Stimulated activated CD4-positive, alpha-beta T cell treated with anti-CD3 and anti-CD28 coated beads, Interleukin-12 subunit alpha, Interleukin-12 subunit beta, amount 100 ng/mL, for 24 hours (primary cell): ENCODE results near the gene TMOD1.
"Not testable (repeated sequence)": the region's sequence is repeated elsewhere in the genome, so short reads cannot be mapped to it uniquely, and the experiment has no call there.

ENCODE experiments used
- DNase-seq, 2 experiments: peaks; one replicate each; pipeline ENCODE4 v3.0.0-alpha.2; 2020; ENCODE audit warnings: low read depth in 2 of 2

Gene TMOD1

GRCh38 chr9:97498846-97499245 lies 2.6 kb upstream of the TMOD1 start:
- DNase-seq, result not testable (repeated sequence)

GRCh38 chr9:97500263-97500662 lies 1.2 kb upstream of the TMOD1 start:
- DNase-seq, result no peak

- DNase-seq, result no peak
These were observed 695 bp upstream of the TMOD1 start for GRCh38 chr9:97500765-97501176.

- DNase-seq, result no peak
These were observed 431 bp downstream of the TMOD1 start for GRCh38 chr9:97501972-97502221.

- peak in 1 of 2 experiments; percentile 2 for DNase-seq
These were observed 937 bp downstream of the TMOD1 start for GRCh38 chr9:97502222-97502983.

DNA sequence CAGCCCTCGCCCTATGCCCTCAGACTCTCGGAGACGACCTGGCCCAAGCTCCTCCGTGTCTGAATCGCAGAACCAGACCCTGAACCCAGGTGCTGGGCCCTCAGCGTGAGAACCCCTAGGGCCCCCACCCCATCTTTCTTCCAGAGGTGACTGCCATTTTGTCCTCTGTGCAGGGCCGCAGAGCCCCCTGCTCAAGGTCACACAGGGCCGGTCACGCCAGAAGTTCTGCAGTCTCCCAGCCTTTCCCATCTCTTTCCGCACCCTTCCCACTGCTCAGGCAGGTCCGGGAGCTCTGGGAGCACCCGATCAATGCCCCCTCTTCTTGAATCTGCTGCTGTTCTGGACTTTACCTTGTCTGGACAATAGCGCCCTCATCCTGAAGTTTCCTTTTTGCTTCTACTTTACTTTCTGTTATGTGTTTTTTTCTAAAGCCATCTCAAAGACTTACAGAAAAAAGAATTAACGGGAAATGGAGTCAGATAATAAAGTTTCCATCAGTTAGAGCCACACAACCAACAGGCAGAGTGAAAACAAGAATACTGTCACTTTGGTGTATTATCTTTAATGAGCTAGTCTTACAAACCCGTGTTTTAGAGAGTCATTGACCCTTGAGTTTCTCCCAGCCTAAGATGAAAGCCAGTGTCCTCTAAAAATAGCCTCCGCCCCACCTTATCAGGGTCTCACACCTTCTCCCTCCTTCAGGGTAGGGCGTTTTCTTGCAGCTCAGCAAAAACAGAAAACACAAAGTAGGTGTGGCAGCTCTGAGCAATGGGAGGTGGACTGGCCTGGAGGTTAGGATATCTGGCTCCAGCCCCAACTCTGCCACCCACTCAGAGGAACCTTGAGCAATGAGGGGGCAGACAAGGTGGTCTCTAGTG lies 1.8 kb downstream of the TMOD1 start:
- DNase-seq, result no peak

GRCh38 chr9:97503862-97504210 lies 2.4 kb downstream of the TMOD1 start:
- DNase-seq, result no peak

DNA sequence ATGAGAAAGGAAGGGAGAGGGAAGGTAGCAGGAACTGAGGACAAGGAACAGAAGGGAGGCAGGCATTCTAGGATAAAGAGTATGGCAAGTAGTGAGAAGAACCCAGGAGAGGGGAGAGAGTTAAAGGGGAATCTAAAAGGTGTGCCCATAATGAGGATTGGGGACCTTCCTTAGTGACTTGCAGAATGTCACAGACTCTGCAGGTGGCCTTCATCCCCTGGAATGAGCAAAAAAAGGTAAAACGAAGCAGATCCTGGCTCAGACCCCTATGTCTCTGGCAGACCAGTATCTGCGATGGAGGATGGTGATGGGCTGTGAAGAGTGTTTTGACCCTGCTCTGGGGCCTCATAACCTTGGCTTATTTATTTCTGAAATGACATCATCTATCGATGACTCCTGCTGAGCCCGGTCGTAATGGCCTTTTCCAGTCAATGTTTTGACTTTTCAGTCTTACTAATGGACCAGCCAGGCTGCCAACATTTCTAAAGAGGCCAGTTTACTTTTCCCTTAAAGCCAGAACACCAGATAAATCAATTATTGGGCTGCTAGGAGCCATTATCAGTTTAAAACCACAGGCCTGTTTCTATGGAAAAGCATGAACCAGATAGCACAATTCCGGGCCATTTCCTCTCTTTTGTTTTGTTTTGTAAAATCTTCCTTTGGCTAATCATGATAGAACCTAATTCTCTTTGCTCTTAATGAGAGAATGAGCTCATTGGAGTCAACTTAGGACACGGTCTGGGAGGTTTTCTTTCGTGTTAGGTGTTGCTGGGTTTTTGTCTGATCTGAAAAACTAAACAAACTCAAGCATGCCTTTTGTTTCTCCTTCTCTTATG lies 3.1 kb downstream of the TMOD1 start:
- DNase-seq, result no peak

- DNase-seq, result no peak
These were observed 4.4 kb downstream of the TMOD1 start for GRCh38 chr9:97505845-97506244.

- DNase-seq, result no peak
These were observed 4.8 kb downstream of the TMOD1 start for GRCh38 chr9:97506306-97506705.

- DNase-seq, result no peak
These were observed 5.3 kb downstream of the TMOD1 start for GRCh38 chr9:97506787-97507186.

DNA sequence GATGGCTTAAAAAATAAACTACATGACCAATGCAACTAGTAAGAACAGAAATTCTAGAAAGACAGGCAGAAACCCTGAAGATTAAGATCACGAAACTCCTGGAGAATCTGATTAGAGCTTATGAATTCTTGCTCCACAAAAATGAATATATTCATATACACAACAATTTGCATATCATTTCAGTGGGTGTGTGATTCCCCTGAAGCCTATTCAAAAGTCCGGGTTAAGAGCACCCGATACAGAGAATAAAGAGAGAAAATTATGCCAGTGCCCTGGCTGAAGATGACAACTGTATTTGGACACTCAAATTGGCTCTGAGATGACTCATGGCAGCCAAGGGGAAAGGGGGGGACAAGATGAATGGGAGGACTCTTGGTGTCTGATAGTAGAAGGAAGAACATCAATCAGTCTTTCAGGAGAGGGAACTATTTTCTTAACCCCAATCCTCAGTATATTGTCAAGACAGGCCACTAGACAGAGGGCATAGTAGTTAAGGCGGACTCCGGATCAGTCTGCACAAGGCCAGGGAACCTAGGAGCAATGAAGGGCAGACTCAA lies 6.0 kb downstream of the TMOD1 start:
- DNase-seq, result no peak

DNA sequence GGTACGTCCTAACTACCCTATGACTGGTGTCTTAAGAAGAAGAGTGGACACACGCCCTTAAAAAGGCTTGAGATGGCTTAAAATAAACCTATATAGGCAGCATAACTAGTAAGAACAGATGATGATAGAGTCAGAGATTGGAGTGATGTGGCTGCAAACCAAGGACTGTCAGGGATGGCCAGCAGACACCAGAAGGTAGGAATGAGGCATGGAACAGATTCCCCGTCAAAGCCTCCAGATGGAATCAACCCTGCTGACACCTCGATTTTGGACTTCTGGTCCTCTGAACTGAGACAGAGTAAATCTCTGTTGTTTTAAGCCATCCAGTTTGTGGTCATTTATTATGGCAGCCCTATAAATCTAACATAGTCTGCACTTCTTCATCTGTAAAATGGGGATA lies 7.4 kb downstream of the TMOD1 start:
- DNase-seq, result no peak

DNA sequence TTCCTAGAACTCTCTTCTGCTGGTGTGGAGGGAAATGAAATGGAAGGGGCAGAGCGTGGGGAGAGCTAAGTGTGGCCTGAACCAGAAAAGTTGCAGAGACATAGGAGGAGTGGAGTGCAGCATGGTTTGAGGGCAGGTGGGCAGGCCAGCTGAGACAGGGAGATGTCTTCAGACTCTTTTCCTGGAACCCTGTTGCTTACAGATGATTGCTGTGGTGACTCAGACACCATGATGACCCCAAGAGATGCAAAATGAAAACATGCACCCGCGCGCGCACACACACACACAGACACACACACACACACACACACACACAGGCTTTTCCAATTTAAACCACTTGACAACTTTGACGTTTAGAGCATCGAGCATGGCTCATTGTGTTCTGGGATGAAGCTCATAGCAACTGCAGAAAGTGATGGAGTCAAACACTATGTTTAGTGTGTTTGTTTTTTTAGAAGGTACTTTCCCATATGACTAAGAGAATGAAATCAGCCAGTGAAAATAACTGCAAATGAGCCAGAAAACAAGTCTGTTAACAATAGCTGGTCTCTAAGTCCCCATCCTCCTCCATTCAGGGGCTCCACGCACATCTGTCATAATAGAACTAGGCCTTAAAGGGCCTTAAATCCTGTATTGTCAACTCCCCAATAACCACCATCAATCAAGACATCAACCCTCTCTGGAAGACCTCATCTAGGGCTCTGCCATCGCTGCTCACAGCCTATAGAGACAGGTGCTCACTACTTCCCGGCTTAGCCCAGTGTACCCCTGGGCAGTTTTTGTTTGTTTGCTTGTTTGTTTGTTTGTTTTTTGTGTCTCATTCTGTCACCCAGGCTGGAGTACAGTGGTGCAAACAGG lies 9.6 kb downstream of the TMOD1 start:
- DNase-seq, result no peak

DNA sequence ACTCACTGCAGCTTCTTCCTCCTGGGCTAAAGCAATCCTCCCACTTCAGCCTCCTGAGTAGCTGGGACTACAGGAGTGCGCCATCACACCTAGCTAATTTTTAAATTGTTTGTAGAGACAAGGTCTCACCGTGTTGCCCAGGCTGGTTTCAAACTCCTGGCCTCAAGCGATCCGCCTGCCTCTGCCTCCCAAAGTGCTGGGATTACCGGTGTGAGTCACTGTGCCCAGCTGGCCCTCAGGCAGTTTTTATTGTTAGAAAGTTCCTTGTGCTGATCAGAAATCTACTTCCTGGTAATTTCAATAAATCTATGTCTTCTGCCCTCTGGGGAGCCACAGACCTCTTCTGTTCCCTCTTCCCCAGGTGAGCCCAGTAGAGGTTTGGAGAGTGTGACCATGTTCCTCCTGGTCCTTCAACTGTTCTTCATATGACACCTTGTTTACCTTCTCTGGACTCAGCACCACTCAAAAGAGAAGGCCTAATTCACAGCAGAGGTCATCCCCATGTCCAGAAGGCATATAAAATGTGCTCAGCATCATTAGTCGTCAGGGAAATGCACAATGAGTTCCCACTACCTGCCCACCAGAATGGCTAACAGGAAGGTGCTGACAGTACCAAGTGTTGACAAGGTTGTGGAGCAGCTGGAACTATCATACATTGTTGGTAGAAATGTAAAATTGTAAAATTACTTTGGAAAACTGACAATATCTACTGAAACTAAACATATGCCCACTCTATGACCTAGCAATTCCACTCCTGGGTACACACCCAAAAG lies 10.4 kb downstream of the TMOD1 start:
- no peak for DNase-seq

GRCh38 chr9:97512966-97513560 lies 11.6 kb downstream of the TMOD1 start:
- DNase-seq, result no peak

DNA sequence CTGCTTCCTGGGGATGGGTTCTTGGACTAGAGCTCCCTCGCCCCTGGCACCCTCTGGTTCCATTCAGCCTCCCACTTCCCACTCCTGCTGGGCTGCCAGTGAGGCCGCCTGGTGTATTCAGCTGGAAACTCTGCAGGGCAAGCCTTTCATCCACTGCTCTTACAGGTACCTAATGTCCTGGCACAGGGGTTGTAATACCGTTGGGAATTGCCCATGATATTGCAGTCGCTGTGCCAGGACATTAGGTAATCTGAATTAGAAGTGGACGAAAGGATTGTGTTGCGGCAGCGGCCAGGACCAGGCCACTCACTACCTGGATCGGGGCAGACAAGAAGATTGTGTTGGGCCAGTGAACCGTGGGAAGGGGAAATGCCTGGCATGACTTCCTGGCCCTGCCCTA lies 13.1 kb downstream of the TMOD1 start:
- no peak for DNase-seq

GRCh38 chr9:97515662-97516061 lies 14.2 kb downstream of the TMOD1 start:
- no peak for DNase-seq

DNA sequence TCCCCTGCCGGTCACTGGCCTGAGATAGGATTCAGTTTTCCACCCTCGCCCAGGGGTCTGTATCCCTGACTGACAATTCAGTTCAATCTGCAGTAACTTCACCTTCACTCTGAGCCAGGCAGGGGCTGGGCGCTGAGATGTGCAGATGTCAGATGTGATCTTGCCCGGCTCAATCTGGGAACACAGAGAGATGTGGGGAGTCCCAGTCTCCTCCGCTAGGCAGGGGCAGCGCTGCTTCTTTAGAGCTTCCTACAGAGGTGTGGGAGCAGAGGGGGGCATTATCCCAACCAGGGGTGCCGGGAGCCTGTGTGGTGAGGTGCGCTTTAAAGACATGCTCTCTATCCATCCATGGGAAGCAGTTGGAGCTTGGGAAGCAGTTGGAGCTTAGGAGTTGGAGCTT lies 14.6 kb downstream of the TMOD1 start:
- DNase-seq, result no peak
